Astrocyte (in vitro differentiated cells and primary cell): Measurements from ENCODE around the gene LDAH.

ENCODE experiments used
- EZH2 ChIP-seq: IDR thresholded peaks from 2 replicates; pipeline ENCODE4 v1.6.1; 2012; ENCODE audit warnings: mild to moderate bottlenecking, low read length, inconsistent platforms; ENCODE audit not compliant: insufficient read depth
- TF ChIP-seq, protein P1 (sequence below): IDR thresholded peaks from 2 replicates; pipeline ENCODE4 v1.5.1; 2011; ENCODE audit warnings: low read depth, mild to moderate bottlenecking, inconsistent platforms, low read length, moderate library complexity; ENCODE audit not compliant: insufficient read depth

- no peak for TF ChIP-seq EZH2
- TF ChIP-seq, protein P1, sequence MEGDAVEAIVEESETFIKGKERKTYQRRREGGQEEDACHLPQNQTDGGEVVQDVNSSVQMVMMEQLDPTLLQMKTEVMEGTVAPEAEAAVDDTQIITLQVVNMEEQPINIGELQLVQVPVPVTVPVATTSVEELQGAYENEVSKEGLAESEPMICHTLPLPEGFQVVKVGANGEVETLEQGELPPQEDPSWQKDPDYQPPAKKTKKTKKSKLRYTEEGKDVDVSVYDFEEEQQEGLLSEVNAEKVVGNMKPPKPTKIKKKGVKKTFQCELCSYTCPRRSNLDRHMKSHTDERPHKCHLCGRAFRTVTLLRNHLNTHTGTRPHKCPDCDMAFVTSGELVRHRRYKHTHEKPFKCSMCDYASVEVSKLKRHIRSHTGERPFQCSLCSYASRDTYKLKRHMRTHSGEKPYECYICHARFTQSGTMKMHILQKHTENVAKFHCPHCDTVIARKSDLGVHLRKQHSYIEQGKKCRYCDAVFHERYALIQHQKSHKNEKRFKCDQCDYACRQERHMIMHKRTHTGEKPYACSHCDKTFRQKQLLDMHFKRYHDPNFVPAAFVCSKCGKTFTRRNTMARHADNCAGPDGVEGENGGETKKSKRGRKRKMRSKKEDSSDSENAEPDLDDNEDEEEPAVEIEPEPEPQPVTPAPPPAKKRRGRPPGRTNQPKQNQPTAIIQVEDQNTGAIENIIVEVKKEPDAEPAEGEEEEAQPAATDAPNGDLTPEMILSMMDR, result no peak
Observed at GRCh38 chr2:20638646-20639430, 184.1 kb downstream of the LDAH start.
